HEK293 (cell line): ENCODE measurements around the gene ST3GAL5.

Experiments used
- CTCF ChIA-PET: fragments of 350-600 bp; formaldehyde crosslinking; extraction: SDS; loops from one replicate; lab custom pipeline; 2021; ENCODE audit warnings: antibody characterized with exemption; lab: Yijun Ruan, JAX
- POLR2A ChIA-PET: fragments of 300-600 bp; formaldehyde crosslinking; extraction: SDS; loops from one replicate; lab custom pipeline; 2020; ENCODE audit warnings: antibody characterized with exemption, inconsistent platforms; lab: Yijun Ruan, JAX
- H3K27ac ChIP-seq: fragments of 200-500 bp; sonication (Bioruptor generic); 2 replicates; pipeline ENCODE4 v1.5.1; 2014; ENCODE audit warnings: low read depth, low read length, control low read depth, inconsistent platforms; ENCODE audit errors: extremely low read depth
- H3K36me3 ChIP-seq, 2 experiments: fragments of 200-500 bp in 1 of 2; sonication (Bioruptor generic) in 1 of 2; 1 replicate in 1 of 2; 2 replicates in 1 of 2; pipeline ENCODE4 v1.5.1; 2014 to 2017; ENCODE audit warnings: inconsistent platforms in 2 of 2, low read length in 2 of 2; ENCODE audit not compliant: control insufficient read depth in 2 of 2, insufficient read depth in 1 of 2
- H3K4me1 ChIP-seq: fragments of 200-500 bp; sonication (Bioruptor generic); 2 replicates; pipeline ENCODE4 v1.5.1; 2014; ENCODE audit warnings: mild to moderate bottlenecking, low read length, inconsistent platforms; ENCODE audit not compliant: control insufficient read depth, insufficient read depth
- H3K4me3 ChIP-seq: 2 replicates; pipeline ENCODE4 v1.5.1; 2011; ENCODE audit warnings: low read depth, mild to moderate bottlenecking, control low read depth, low read length, moderate library complexity
- H3K9me3 ChIP-seq: fragments of 200-500 bp; sonication (Bioruptor generic); 2 replicates; pipeline ENCODE4 v1.5.1; 2014; ENCODE audit warnings: low read depth, low read length, inconsistent platforms; ENCODE audit not compliant: control insufficient read depth, insufficient read depth
- FEZF1 ChIP-seq: fragments of 450-650 bp; formaldehyde crosslinking; IDR thresholded peaks from 2 replicates; pipeline ENCODE4 v1.5.1; 2016; ENCODE audit warnings: missing biosample characterization, missing genetic modification characterization
- HOXA7 ChIP-seq: sonication (generic); formaldehyde crosslinking; IDR thresholded peaks from 2 replicates; pipeline ENCODE4 v1.8.1; 2022; ENCODE audit warnings: missing genetic modification reagents, borderline replicate concordance
- INSM2 ChIP-seq: fragments of 450-650 bp; formaldehyde crosslinking; IDR thresholded peaks from 2 replicates; pipeline ENCODE4 v1.5.1; 2016; ENCODE audit warnings: missing biosample characterization, missing genetic modification characterization
- KLF7 ChIP-seq: fragments of 450-650 bp; formaldehyde crosslinking; IDR thresholded peaks from 2 replicates; pipeline ENCODE4 v1.5.1; 2016; ENCODE audit warnings: missing biosample characterization, missing genetic modification characterization, borderline replicate concordance
- OVOL3 ChIP-seq: fragments of 450-650 bp; formaldehyde crosslinking; IDR thresholded peaks from 2 replicates; pipeline ENCODE4 v1.5.1; 2016; ENCODE audit warnings: missing biosample characterization, missing genetic modification characterization
- PRDM1 ChIP-seq: fragments of 450-650 bp; formaldehyde crosslinking; IDR thresholded peaks from 2 replicates; pipeline ENCODE4; 2016; ENCODE audit warnings: missing biosample characterization, missing genetic modification characterization
- PRDM2 ChIP-seq: fragments of 450-650 bp; formaldehyde crosslinking; IDR thresholded peaks from 2 replicates; pipeline ENCODE4 v1.5.1; 2016; ENCODE audit warnings: missing biosample characterization, missing genetic modification characterization, borderline replicate concordance
- REPIN1 ChIP-seq: fragments of 450-650 bp; formaldehyde crosslinking; IDR thresholded peaks from 2 replicates; pipeline ENCODE4 v1.5.1; 2017; ENCODE audit warnings: missing biosample characterization, missing genetic modification characterization, low read depth
- REST ChIP-seq: fragments of 450-650 bp; formaldehyde crosslinking; IDR thresholded peaks from 2 replicates; pipeline ENCODE4 v1.5.1; 2016; ENCODE audit warnings: missing biosample characterization, missing genetic modification characterization
- TCF7L2 ChIP-seq: IDR thresholded peaks from 2 replicates; pipeline ENCODE4 v1.6.1; 2011; ENCODE audit warnings: low read depth, mild to moderate bottlenecking, inconsistent platforms, low read length, moderate library complexity, borderline replicate concordance
- TRIM28 ChIP-seq: IDR thresholded peaks from 2 replicates; pipeline ENCODE4 v1.6.1; 2011; ENCODE audit warnings: low read length, control low read depth, borderline replicate concordance
- ZFP69B ChIP-seq: fragments of 450-650 bp; formaldehyde crosslinking; IDR thresholded peaks from 2 replicates; pipeline ENCODE4 v1.5.1; 2016; ENCODE audit warnings: missing biosample characterization, missing genetic modification characterization
- ZIC2 ChIP-seq: fragments of 450-650 bp; formaldehyde crosslinking; IDR thresholded peaks from 2 replicates; pipeline ENCODE4 v1.5.1; 2016; ENCODE audit warnings: missing biosample characterization, missing genetic modification characterization
- ZNF174 ChIP-seq: fragments of 450-650 bp; formaldehyde crosslinking; IDR thresholded peaks from 2 replicates; pipeline ENCODE4 v1.5.0; 2017; ENCODE audit warnings: missing biosample characterization, mild to moderate bottlenecking, missing genetic modification characterization
- ZNF214 ChIP-seq: fragments of 450-650 bp; formaldehyde crosslinking; IDR thresholded peaks from 2 replicates; pipeline ENCODE4 v1.5.1; 2017; ENCODE audit warnings: missing biosample characterization, mild to moderate bottlenecking, missing genetic modification characterization, borderline replicate concordance
- ZNF423 ChIP-seq: fragments of 450-650 bp; formaldehyde crosslinking; IDR thresholded peaks from 2 replicates; pipeline ENCODE4 v1.5.1; 2016; ENCODE audit warnings: missing biosample characterization, missing genetic modification characterization
- ZNF518A ChIP-seq: fragments of 450-650 bp; formaldehyde crosslinking; conservative IDR thresholded peaks from 2 replicates; pipeline ENCODE4 v1.5.1; 2016; ENCODE audit warnings: low read depth, missing biosample characterization, missing genetic modification characterization
- ZNF530 ChIP-seq: fragments of 450-650 bp; formaldehyde crosslinking; IDR thresholded peaks from 2 replicates; pipeline ENCODE4 v1.5.1; 2016; ENCODE audit warnings: low read depth, missing biosample characterization, missing genetic modification characterization
- ZNF549 ChIP-seq: fragments of 450-650 bp; IDR thresholded peaks from 2 replicates; pipeline ENCODE4 v1.5.1; 2018; ENCODE audit warnings: missing biosample characterization, missing genetic modification characterization, mild to moderate bottlenecking, inconsistent platforms, moderate library complexity
- ZNF585B ChIP-seq: fragments of 450-650 bp; formaldehyde crosslinking; IDR thresholded peaks from 2 replicates; pipeline ENCODE4 v1.5.1; 2016; ENCODE audit warnings: missing biosample characterization, missing genetic modification characterization
- ZNF707 ChIP-seq: fragments of 450-650 bp; formaldehyde crosslinking; IDR thresholded peaks from 2 replicates; pipeline ENCODE4 v1.5.1; 2016; ENCODE audit warnings: missing biosample characterization, missing genetic modification characterization

ST3GAL5 gene

GRCh38 chr2:85831735-85832134 lies 57.1 kb downstream of the ST3GAL5 start:
- Histone ChIP-seq H3K27ac (no peak overlapping the region), H3K9me3 (no peaks in the 10 kb centered on the region), H3K4me1 (no peaks in the 10 kb centered on the region), H3K36me3 (no peaks in the 10 kb centered on the region), H3K4me3 (no peak overlapping the region)
- ChIA-PET CTCF (interaction anchor here (0.5 to 12.5 kb wide), 5 partner anchors 8 to 477 kb away, joined by 3 to 216 read pairs (median 5); partner anchors contain the start of genes ELMOD3 and ST3GAL5), POLR2A (no interaction called here)
- TF ChIP-seq REPIN1 (tag by site-specific recombination) (no peak), FEZF1 (tag by site-specific recombination) (no peak), INSM2 (tag by site-specific recombination) (no peak), ZIC2 (no peak), ZNF549 (tag by site-specific recombination) (no peak), ZNF585B (no peak), TRIM28 (no peak), OVOL3 (no peak), ZNF423 (tag by site-specific recombination) (no peak), HOXA7 (CRISPR knock-in tag) (no peak), KLF7 (no peak), PRDM2 (no peak), PRDM1 (tag by site-specific recombination) (no peak), ZNF530 (tag by site-specific recombination) (no peak), ZNF214 (tag by site-specific recombination) (no peak), ZNF707 (tag by site-specific recombination) (no peak), TCF7L2 (no peak), ZFP69B (no peak), ZNF174 (no peak)

GRCh38 chr2:85830645-85831044 lies 58.1 kb downstream of the ST3GAL5 start:
- Histone ChIP-seq H3K27ac (no peak overlapping the region), H3K36me3 (no peaks in the 10 kb centered on the region), H3K9me3 (no peaks in the 10 kb centered on the region), H3K4me1 (no peaks in the 10 kb centered on the region), H3K4me3 (no peak overlapping the region)
- POLR2A ChIA-PET: no interaction called here
- CTCF ChIA-PET: interaction anchor here (0.7 to 12.5 kb wide), 7 partner anchors 9 to 248 kb away, joined by 3 to 216 read pairs (median 3); partner anchors contain the start of gene ST3GAL5
- no peak for TF ChIP-seq ZNF518A (tag by site-specific recombination)
- TF ChIP-seq REST (tag by site-specific recombination): no peak
